Left lobe of liver (tissue), 2 donors: ENCODE results near the gene NADK2. TPM values are rescaled to one million over a fixed set of nuclear protein-coding genes. Genes with fewer than 3 reads are reported as not detected.
"Not testable (repeated sequence)": the region's sequence is repeated elsewhere in the genome, so short reads cannot be mapped to it uniquely, and the experiment has no call there.

Source experiments
- ATAC-seq: fragments of 200-7000 bp; cut with Tn5 transposase; one replicate; pipeline ENCODE4 v1.9.1; 2020; ENCODE audit warnings: mild to moderate bottlenecking, moderate library complexity
- DNase-seq: peaks from one replicate; pipeline ENCODE4 v3.0.0-alpha.2; 2020; ENCODE audit warnings: low spot score
- total RNA-seq: library from RNA; stranded (reverse); gene quantifications from one replicate; pipeline ENCODE4 v1.2.1, GENCODE V29; 2021
- donor health status: DM: no; HTN: no; CAD: no; lungs with moderate emphysema.
- donor health status: DM: no; HTN: yes; CAD: no.

The NADK2 gene
- total RNA-seq, 1 donor from 2014 or later = 185 TPM

- ATAC-seq (no peak), DNase-seq (no peak)
These were observed 32.1 kb downstream of the NADK2 start for GRCh38 chr5:36209664-36210063.

GRCh38 chr5:36208786-36209185 is 32.9 kb downstream of the NADK2 start:
- DNase-seq = no peak
- no peak for ATAC-seq

GRCh38 chr5:36206913-36207312 is 34.8 kb downstream of the NADK2 start:
- peak; percentile 19 for ATAC-seq

GRCh38 chr5:36205329-36205728 is 36.4 kb downstream of the NADK2 start:
- ATAC-seq = peak; percentile 89

More at GRCh38 chr5:36206913-36207312, 34.8 kb downstream of the NADK2 start:
- no peak for DNase-seq

GRCh38 chr5:36202521-36202961 is 39.2 kb downstream of the NADK2 start:
- no peak for ATAC-seq
- no peak for DNase-seq

More at GRCh38 chr5:36205329-36205728, 36.4 kb downstream of the NADK2 start:
- no peak for DNase-seq

- no peak for DNase-seq
- ATAC-seq = no peak
These were observed 41.2 kb downstream of the NADK2 start for GRCh38 chr5:36200513-36200912.

- DNase-seq = no peak
- ATAC-seq = no peak
These were observed 42.1 kb downstream of the NADK2 start for GRCh38 chr5:36199620-36200019.

- not testable (repeated sequence) for DNase-seq, ATAC-seq
These were observed 42.9 kb downstream of the NADK2 start for GRCh38 chr5:36198783-36199182.

- no peak for ATAC-seq
These were observed 43.4 kb downstream of the NADK2 start for GRCh38 chr5:36198281-36198680.

GRCh38 chr5:36193746-36194145 is 48.0 kb downstream of the NADK2 start:
- DNase-seq = no peak
- peak; percentile 54 for ATAC-seq

More at GRCh38 chr5:36198281-36198680, 43.4 kb downstream of the NADK2 start:
- no peak for DNase-seq

- DNase-seq, ATAC-seq: not testable (repeated sequence)
These were observed 57.3 kb downstream of the NADK2 start for GRCh38 chr5:36184408-36184807.

GRCh38 chr5:36181774-36182173 is 60.0 kb downstream of the NADK2 start:
- ATAC-seq = no peak
- DNase-seq = no peak

GRCh38 chr5:36180556-36181350 is 61.0 kb downstream of the NADK2 start:
- ATAC-seq (peak; percentile 74), DNase-seq (no peak)

- no peak for ATAC-seq
- DNase-seq = no peak
These were observed 61.8 kb downstream of the NADK2 start for GRCh38 chr5:36179950-36180349.

GRCh38 chr5:36178524-36178890 is 63.2 kb downstream of the NADK2 start:
- ATAC-seq (no peak), DNase-seq (no peak)

- DNase-seq (no peak), ATAC-seq (peak; percentile 79)
These were observed 63.8 kb downstream of the NADK2 start for GRCh38 chr5:36177715-36178523.

- ATAC-seq (no peak), DNase-seq (no peak)
These were observed 64.6 kb downstream of the NADK2 start for GRCh38 chr5:36177154-36177553.

- ATAC-seq (no peak), DNase-seq (no peak)
These were observed 66.7 kb downstream of the NADK2 start for GRCh38 chr5:36175043-36175442.

- peak; percentile 68 for ATAC-seq
- DNase-seq = no peak
These were observed 67.6 kb downstream of the NADK2 start for GRCh38 chr5:36174119-36174518.

- ATAC-seq (no peak), DNase-seq (no peak)
These were observed 68.3 kb downstream of the NADK2 start for GRCh38 chr5:36173426-36173825.

- ATAC-seq (no peak), DNase-seq (no peak)
These were observed 69.1 kb downstream of the NADK2 start for GRCh38 chr5:36172599-36172998.
